ENCODE measurements around the gene CDSN. TPM values are rescaled to one million over a fixed set of nuclear protein-coding genes. Genes with fewer than 3 reads are reported as not detected.
A peak's percentile ranks its signal among the peaks of the same experiment; 100 is the strongest.
"Not testable (repeated sequence)": the region's sequence is repeated elsewhere in the genome, so short reads cannot be mapped to it uniquely, and the experiment has no call there.

CDSN gene
- polyA plus RNA-seq, 4 donors = not detected

GRCh38 chr6:31090275-31090972 is 29.8 kb downstream of the CDSN start:
- DNase-seq (ENCODE audit: low read depth in 4 of 4, low spot score in 3 of 4) = no peak

GRCh38 chr6:31087494-31088089 is 32.7 kb downstream of the CDSN start:
- DNase-seq (ENCODE audit: low read depth in 4 of 4, low spot score in 3 of 4) = peak; percentile 66 to 80 (median 70)

GRCh38 chr6:31086788-31087440 is 33.3 kb downstream of the CDSN start:
- no peak for DNase-seq (ENCODE audit: low read depth in 4 of 4, low spot score in 3 of 4)

- no peak for DNase-seq (ENCODE audit: low read depth in 4 of 4, low spot score in 3 of 4)
Observed at GRCh38 chr6:31083742-31084354, 36.4 kb downstream of the CDSN start.

DNA sequence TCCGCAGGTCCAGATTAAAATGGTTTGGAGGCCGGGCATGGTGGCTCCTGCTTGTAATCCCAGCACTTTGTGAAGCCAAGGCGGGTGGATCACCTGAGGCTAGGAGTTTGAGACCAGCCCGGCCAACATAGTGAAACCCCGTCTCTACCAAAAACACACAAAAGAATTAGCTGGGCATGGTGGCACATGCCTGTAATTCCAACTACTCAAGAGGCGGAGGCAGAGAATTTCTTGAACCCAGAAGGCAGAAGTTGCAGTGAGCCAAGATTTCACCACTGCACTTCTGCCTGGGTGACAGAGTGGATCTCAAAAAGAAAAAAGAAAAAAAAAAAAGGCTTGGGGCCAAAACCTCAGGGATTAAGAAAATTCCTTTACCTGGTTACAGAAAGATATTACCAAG is 38.4 kb downstream of the CDSN start:
- DNase-seq (ENCODE audit: low read depth in 4 of 4, low spot score in 3 of 4) = no peak

DNA sequence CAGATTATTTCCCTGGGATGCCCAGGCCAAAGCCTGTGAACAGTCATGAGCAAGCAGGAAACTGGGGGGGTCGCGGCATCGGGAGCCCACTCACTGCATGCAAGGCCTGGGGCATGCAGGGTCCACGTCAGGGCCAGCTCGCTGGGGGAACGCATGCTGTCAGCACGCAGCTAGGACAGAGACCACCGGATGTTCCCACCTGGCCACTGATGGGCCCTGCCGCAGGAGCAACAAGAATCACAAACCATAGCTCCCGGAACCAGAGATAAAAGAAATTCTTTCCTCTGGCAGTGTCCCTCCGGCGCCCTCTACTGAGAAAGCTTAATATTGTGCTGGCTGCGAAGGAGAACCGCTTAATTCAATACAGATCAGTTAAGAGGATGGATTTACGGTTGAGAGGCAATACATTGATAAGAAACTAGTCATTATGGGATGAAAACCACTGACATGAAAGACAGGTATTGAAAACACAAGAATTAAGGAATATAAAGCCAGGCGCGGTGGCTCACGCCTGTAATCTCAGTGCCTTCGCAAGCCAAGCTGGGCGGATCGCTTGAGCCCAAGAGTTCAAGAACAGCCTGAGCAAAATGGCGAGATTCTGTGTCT is 40.5 kb downstream of the CDSN start:
- peak in 2 of 4 donors; percentile 41 to 58 for DNase-seq (ENCODE audit: low read depth in 4 of 4, low spot score in 3 of 4)

DNA sequence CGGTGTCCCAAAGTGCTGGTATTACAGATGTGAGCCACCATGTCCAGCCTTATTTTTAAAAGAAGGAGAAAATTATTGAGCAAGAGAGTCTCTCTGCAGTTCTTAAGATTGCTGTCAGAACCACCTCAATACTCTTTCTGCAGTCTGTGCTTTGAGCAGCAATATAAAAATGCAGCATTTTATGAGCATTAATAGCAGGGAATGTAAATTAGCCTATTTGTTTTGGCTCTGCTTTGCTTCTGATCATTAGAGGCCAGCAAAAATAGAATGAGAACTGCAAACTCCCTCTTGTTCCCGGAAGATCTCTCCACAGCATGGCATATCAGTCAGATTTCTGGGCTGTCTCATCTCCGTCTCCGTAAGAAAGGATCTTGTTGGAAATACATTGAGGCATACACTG is 43.6 kb downstream of the CDSN start:
- no peak for DNase-seq (ENCODE audit: low read depth in 4 of 4, low spot score in 3 of 4)

- no peak for DNase-seq (ENCODE audit: low read depth in 4 of 4, low spot score in 3 of 4)
Observed at GRCh38 chr6:31075528-31075927, 44.7 kb downstream of the CDSN start.

GRCh38 chr6:31074401-31074800 is 45.8 kb downstream of the CDSN start:
- DNase-seq (ENCODE audit: low read depth in 4 of 4, low spot score in 3 of 4) = no peak

GRCh38 chr6:31070711-31071197 is 49.5 kb downstream of the CDSN start:
- DNase-seq (ENCODE audit: low read depth in 4 of 4, low spot score in 3 of 4) = peak in 2 of 4 donors; percentile 63 to 69

- peak; percentile 63 to 70 (median 65) for DNase-seq (ENCODE audit: low read depth in 4 of 4, low spot score in 3 of 4)
Observed at GRCh38 chr6:31068669-31069340, 51.4 kb downstream of the CDSN start.

DNA sequence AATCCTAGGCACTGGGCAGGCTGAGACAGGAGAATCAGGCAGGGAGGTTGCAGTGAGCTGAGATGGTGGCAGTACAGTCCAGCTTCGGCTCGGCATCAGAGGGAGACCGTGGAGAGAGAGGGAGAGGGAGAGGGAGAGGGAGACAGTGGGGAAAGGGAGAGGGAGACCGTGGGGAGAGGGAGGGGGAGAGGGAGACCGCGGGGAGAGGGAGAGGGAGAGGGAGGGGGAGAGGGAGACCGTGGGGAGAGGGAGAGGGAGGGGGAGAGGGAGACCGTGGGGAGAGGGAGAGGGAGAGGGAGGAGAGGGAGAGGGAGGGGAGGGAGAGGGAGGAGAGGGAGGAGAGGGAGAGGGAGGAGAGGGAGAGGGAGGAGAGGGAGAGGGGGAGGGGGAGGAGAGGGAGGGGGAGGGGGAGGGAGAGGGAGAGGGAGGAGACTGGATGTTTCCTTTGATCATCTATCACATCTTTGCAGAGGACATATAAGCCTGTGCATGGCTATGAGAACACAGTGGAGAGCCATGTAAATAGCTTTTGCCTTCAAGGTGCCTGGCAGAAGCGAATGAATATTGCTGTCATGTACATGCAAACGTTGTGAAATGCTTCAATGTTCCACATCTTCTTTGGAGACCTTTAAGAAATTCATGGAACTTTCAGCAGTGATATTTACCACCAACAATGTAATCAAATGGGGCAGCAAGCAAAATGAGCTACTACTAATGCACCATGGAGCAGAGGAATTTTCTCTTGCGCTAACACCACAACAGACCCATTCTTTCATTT is 52.2 kb downstream of the CDSN start:
- DNase-seq (ENCODE audit: low read depth in 4 of 4, low spot score in 3 of 4) = not testable (repeated sequence)

GRCh38 chr6:31067028-31067427 is 53.2 kb downstream of the CDSN start:
- DNase-seq (ENCODE audit: low read depth in 4 of 4, low spot score in 3 of 4) = not testable (repeated sequence)

GRCh38 chr6:31065556-31065955 is 54.7 kb downstream of the CDSN start:
- no peak for DNase-seq (ENCODE audit: low read depth in 4 of 4, low spot score in 3 of 4)

Other genes with a start within 250 kb of the CDSN start
- gene DDR1, start 235.9 kb downstream of the CDSN start, polyA plus RNA-seq (ENCODE audit: insufficient read length in 4 of 4) = 100 to 1,000 TPM in 3 of 4 donors, 10 to 100 TPM in 1; 55.6 to 201 (median 156) TPM
- gene GTF2H4, start 212.2 kb downstream of the CDSN start, polyA plus RNA-seq (ENCODE audit: insufficient read length in 4 of 4) = 10 to 100 TPM; 30.2 to 51.2 (median 44.1) TPM
- gene VARS2, start 206.2 kb downstream of the CDSN start, polyA plus RNA-seq (ENCODE audit: insufficient read length in 4 of 4) = 10 to 100 TPM; 26.1 to 59.5 (median 35.3) TPM
- gene SFTA2, start 188.3 kb downstream of the CDSN start, polyA plus RNA-seq (ENCODE audit: insufficient read length in 4 of 4) = 1 to 10 TPM in 1 of 4 donors, under 1 TPM in 3; 0.16 to 1.0 (median 0.82) TPM
- gene MUCL3, start 179.5 kb downstream of the CDSN start, polyA plus RNA-seq (ENCODE audit: insufficient read length in 4 of 4) = under 1 TPM in 3 of 4 donors, not detected in 1; 0.03 to 0.09 (median 0.03) TPM
- gene MUC21, start 136.7 kb downstream of the CDSN start, polyA plus RNA-seq (ENCODE audit: insufficient read length in 4 of 4) = under 1 TPM in 1 of 4 donors, not detected in 3; 0.04 TPM
- not detected for gene MUC22, start 110.0 kb downstream of the CDSN start, polyA plus RNA-seq (ENCODE audit: insufficient read length in 4 of 4)
- under 1 TPM in 1 of 4 donors, not detected in 3; 0.19 TPM for gene C6orf15, start 7.9 kb downstream of the CDSN start, polyA plus RNA-seq (ENCODE audit: insufficient read length in 4 of 4)
- gene PSORS1C1, start 5.6 kb downstream of the CDSN start, polyA plus RNA-seq (ENCODE audit: insufficient read length in 4 of 4) = 1 to 10 TPM in 1 of 4 donors, under 1 TPM in 1, not detected in 2; 0.19 to 1.0 TPM
- under 1 TPM in 1 of 4 donors, not detected in 3; 0.17 TPM for gene PSORS1C2, start 18.6 kb upstream of the CDSN start, polyA plus RNA-seq (ENCODE audit: insufficient read length in 4 of 4)
- gene CCHCR1, start 37.4 kb upstream of the CDSN start, polyA plus RNA-seq (ENCODE audit: insufficient read length in 4 of 4) = 10 to 100 TPM; 17.3 to 38.3 (median 30.1) TPM
- 10 to 100 TPM; 17.3 to 26.0 (median 18.3) TPM for gene TCF19, start 38.1 kb upstream of the CDSN start, polyA plus RNA-seq (ENCODE audit: insufficient read length in 4 of 4)
- 10 to 100 TPM in 1 of 4 donors, 1 to 10 TPM in 2, under 1 TPM in 1; 0.26 to 11.7 (median 2.6) TPM for gene POU5F1, start 50.2 kb upstream of the CDSN start, polyA plus RNA-seq (ENCODE audit: insufficient read length in 4 of 4)
- gene HLA-C, start 151.6 kb upstream of the CDSN start, polyA plus RNA-seq (ENCODE audit: insufficient read length in 4 of 4) = 100 to 1,000 TPM in 1 of 4 donors, 10 to 100 TPM in 3; 72.0 to 148 (median 77.4) TPM
- gene HLA-B, start 236.7 kb upstream of the CDSN start, polyA plus RNA-seq (ENCODE audit: insufficient read length in 4 of 4) = 100 to 1,000 TPM; 105 to 177 (median 155) TPM